ENCODE results near the gene CACNA2D1. TPM values are rescaled to one million over a fixed set of nuclear protein-coding genes. Genes with fewer than 3 reads are reported as not detected.
A peak's percentile ranks its signal among the peaks of the same experiment; 100 is the strongest.

The CACNA2D1 gene
- total RNA-seq, 1 donor from 2014 or later: 32.9 TPM

DNA sequence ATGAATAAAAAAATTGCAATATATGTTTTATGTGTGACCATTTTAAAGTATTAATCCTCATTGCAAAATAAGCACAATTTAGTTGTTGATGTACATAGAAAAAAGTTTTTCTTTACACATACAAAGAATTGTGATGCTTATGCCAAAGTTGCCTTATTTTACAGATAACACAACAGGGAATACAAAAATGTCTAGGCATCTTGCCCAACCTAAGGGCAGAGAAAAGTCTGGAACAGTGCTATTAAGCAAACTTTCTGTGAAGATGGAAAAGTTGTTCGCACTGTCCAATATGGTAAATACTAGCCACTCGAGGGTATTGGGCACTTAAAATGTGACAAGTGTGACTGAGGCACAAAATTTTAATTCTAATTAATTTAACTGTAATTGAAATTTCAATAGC is 483.6 kb downstream of the CACNA2D1 start:
- no peak for DNase-seq (ENCODE audit: low spot score)
- no peak overlapping the region for H3K4me3 Mint-ChIP-seq (ENCODE audit: unreplicated experiment)
- peaks cover 28% of the 10 kb centered on the region for H3K4me1 Mint-ChIP-seq (ENCODE audit: low read depth)
- H3K27me3 Mint-ChIP-seq (ENCODE audit: low read depth): no peaks in the 10 kb centered on the region
- no peaks in the 10 kb centered on the region for H3K9me3 Mint-ChIP-seq (ENCODE audit: low read depth)
- H3K36me3 Mint-ChIP-seq (ENCODE audit: low read depth): peaks cover 4% of the 10 kb centered on the region
- H3K27ac Mint-ChIP-seq (ENCODE audit: unreplicated experiment): no peak overlapping the region
- TF ChIP-seq, protein P1, sequence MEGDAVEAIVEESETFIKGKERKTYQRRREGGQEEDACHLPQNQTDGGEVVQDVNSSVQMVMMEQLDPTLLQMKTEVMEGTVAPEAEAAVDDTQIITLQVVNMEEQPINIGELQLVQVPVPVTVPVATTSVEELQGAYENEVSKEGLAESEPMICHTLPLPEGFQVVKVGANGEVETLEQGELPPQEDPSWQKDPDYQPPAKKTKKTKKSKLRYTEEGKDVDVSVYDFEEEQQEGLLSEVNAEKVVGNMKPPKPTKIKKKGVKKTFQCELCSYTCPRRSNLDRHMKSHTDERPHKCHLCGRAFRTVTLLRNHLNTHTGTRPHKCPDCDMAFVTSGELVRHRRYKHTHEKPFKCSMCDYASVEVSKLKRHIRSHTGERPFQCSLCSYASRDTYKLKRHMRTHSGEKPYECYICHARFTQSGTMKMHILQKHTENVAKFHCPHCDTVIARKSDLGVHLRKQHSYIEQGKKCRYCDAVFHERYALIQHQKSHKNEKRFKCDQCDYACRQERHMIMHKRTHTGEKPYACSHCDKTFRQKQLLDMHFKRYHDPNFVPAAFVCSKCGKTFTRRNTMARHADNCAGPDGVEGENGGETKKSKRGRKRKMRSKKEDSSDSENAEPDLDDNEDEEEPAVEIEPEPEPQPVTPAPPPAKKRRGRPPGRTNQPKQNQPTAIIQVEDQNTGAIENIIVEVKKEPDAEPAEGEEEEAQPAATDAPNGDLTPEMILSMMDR (IDR thresholded peaks at IDR 0.05): no peak

DNA sequence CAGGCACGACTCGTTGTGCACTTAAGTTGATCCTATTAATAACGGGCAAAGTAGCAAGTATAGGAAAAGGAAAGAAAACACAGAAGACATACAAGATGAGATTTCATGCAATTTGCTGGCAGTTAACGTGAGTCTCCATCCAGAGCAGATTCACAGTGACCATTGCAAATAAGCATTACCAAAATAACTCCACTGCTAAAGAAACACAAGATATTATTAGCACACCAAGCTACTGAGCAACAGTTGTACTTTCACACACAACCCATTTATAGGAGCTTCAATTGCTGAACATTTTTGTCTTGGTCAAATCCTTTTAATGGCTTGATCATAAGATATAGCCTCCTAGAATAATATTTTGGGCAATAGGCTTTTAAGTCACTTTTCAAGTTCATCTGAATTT is 486.1 kb downstream of the CACNA2D1 start:
- no peak overlapping the region for H3K27ac Mint-ChIP-seq (ENCODE audit: unreplicated experiment)
- H3K4me3 Mint-ChIP-seq (ENCODE audit: unreplicated experiment): no peak overlapping the region
- H3K9me3 Mint-ChIP-seq (ENCODE audit: low read depth): peaks cover 2% of the 10 kb centered on the region
- H3K36me3 Mint-ChIP-seq (ENCODE audit: low read depth): peaks cover 8% of the 10 kb centered on the region
- no peak for DNase-seq (ENCODE audit: low spot score)
- no peaks in the 10 kb centered on the region for H3K27me3 Mint-ChIP-seq (ENCODE audit: low read depth)
- peaks cover 25% of the 10 kb centered on the region for H3K4me1 Mint-ChIP-seq (ENCODE audit: low read depth)
- TF ChIP-seq, protein P1 (IDR thresholded peaks at IDR 0.05): no peak

DNA sequence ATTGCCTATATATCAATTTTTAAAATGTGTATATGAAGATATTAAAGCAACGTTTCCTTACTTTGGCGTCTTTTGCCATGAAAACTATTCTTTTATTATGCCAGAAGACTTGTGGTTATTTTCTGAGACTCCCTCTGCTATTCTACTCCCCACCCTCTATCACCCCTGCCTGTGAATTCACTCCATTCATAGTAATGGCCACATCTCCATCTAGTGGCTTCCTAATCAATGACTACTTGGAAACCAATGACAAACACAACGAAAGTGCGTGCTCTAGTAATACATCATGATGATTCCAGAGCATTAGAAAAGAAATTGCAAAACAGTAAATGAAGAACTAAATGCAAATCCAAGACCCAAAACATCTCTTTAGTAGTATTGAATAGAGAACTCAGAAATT is 487.1 kb downstream of the CACNA2D1 start:
- peaks cover 8% of the 10 kb centered on the region for H3K36me3 Mint-ChIP-seq (ENCODE audit: low read depth)
- no peak overlapping the region for H3K27ac Mint-ChIP-seq (ENCODE audit: unreplicated experiment)
- peaks cover 25% of the 10 kb centered on the region for H3K4me1 Mint-ChIP-seq (ENCODE audit: low read depth)
- H3K27me3 Mint-ChIP-seq (ENCODE audit: low read depth): no peaks in the 10 kb centered on the region
- TF ChIP-seq, protein P1 (IDR thresholded peaks at IDR 0.05): peak; percentile 83
- H3K4me3 Mint-ChIP-seq (ENCODE audit: unreplicated experiment): no peak overlapping the region
- peaks cover 4% of the 10 kb centered on the region for H3K9me3 Mint-ChIP-seq (ENCODE audit: low read depth)
- no peak for DNase-seq (ENCODE audit: low spot score)

DNA sequence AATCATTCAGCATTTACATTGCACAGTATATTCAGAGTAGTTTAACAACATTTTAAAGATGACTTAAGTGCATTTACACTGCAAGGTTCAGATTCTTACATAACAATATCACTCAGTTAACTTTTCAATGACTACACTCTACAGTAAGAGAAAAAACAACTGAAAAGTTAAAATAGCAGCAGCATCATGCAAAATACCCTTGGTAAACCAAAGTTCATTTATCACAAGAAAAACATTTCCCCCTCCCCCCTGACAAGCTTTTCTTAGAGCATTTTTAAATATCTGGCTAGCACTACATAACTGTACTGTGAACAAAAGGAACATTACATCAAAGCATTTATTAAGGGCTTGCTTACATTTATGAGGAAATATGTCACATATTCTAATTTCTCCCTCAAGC is 494.3 kb downstream of the CACNA2D1 start:
- TF ChIP-seq, protein P1 (IDR thresholded peaks at IDR 0.05): no peak
- H3K4me1 Mint-ChIP-seq (ENCODE audit: low read depth): peaks cover 14% of the 10 kb centered on the region
- DNase-seq (ENCODE audit: low spot score): no peak
- peaks cover 4% of the 10 kb centered on the region for H3K9me3 Mint-ChIP-seq (ENCODE audit: low read depth)
- no peak overlapping the region for H3K27ac Mint-ChIP-seq (ENCODE audit: unreplicated experiment)
- H3K27me3 Mint-ChIP-seq (ENCODE audit: low read depth): no peaks in the 10 kb centered on the region
- H3K36me3 Mint-ChIP-seq (ENCODE audit: low read depth): peaks cover 5% of the 10 kb centered on the region
- H3K4me3 Mint-ChIP-seq (ENCODE audit: unreplicated experiment): no peak overlapping the region

DNA sequence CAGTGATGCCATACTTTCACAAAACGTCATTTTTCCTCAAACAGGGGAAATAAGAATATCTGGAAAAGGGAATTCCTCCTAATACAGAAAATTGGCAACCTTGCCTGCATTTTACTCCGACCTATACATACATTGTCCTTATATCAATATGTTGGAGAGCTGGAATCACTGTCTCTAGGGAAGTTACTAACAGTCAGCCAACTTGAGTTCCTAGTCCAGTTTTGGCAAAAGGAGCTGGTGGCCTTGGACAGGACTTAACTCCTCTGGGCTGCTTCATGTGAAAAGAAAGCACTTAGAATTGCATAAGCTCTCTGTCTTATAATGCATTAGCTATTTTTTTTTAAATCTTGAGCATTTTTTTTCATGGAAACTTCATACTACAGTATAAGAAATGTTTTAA is 499.5 kb downstream of the CACNA2D1 start:
- DNase-seq (ENCODE audit: low spot score): no peak
- H3K27ac Mint-ChIP-seq (ENCODE audit: unreplicated experiment): no peak overlapping the region
- no peak overlapping the region for H3K4me3 Mint-ChIP-seq (ENCODE audit: unreplicated experiment)
- H3K4me1 Mint-ChIP-seq (ENCODE audit: low read depth): no peaks in the 10 kb centered on the region
- no peaks in the 10 kb centered on the region for H3K9me3 Mint-ChIP-seq (ENCODE audit: low read depth)
- TF ChIP-seq, protein P1 (IDR thresholded peaks at IDR 0.05): no peak
- no peaks in the 10 kb centered on the region for H3K27me3 Mint-ChIP-seq (ENCODE audit: low read depth)
- no peaks in the 10 kb centered on the region for H3K36me3 Mint-ChIP-seq (ENCODE audit: low read depth)
